ENCODE results near the gene BBOX1.

DNA sequence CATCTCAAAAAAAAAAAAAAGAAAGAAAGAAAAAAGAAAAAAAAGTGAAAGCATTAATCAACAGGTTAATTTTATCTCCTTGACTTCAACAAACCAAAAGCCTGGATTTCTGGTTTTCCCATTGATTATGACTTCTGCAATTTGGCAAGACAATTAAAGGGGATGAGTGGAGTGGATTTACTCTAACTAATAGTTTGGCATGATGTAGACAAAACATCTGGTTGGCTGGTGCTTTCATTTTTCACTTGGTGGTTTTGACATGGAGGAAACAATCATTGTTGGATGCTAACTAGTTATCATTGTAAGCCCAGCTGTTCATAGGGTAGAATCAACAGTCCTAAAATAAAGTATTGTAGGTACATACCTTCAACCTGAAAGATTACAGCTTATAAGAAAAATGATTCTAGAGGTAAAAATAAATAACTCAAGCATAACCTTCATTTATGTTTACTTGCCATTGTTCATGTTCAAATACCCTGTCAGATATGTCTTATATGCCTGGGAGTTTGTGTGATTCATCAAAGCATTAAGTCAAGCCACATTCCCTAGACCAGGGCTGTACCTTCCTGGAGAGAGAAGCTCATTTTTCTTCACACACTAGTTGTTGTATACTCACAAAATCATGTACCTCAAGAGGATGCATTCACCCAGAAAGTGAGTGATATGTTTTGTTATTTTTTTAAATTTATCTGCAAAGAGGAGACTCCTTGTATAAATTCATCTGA, 31.6 kb upstream of the BBOX1 start:
- TF ChIP-seq, protein P1, sequence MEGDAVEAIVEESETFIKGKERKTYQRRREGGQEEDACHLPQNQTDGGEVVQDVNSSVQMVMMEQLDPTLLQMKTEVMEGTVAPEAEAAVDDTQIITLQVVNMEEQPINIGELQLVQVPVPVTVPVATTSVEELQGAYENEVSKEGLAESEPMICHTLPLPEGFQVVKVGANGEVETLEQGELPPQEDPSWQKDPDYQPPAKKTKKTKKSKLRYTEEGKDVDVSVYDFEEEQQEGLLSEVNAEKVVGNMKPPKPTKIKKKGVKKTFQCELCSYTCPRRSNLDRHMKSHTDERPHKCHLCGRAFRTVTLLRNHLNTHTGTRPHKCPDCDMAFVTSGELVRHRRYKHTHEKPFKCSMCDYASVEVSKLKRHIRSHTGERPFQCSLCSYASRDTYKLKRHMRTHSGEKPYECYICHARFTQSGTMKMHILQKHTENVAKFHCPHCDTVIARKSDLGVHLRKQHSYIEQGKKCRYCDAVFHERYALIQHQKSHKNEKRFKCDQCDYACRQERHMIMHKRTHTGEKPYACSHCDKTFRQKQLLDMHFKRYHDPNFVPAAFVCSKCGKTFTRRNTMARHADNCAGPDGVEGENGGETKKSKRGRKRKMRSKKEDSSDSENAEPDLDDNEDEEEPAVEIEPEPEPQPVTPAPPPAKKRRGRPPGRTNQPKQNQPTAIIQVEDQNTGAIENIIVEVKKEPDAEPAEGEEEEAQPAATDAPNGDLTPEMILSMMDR (IDR thresholded peaks at IDR 0.05): no peak
- no peak for TF ChIP-seq EZH2 (IDR thresholded peaks at IDR 0.05)
- no peak for TF ChIP-seq EZH2phosphoT487 (IDR thresholded peaks at IDR 0.05)

All from neural progenitor cell (in vitro differentiated cells).